Upper lobe of right lung (tissue), 1 donor: ENCODE data around the gene ARHGEF19. TPM values are rescaled to one million over a fixed set of nuclear protein-coding genes. Genes with fewer than 3 reads are reported as not detected.

Experiments used
- ATAC-seq: fragments of 200-7000 bp; cut with Tn5 transposase; one replicate; pipeline ENCODE4 v1.9.1; 2020; ENCODE audit warnings: mild to moderate bottlenecking, moderate library complexity
- DNase-seq: peaks from one replicate; pipeline ENCODE4 v3.0.0-alpha.2; 2020
- H3K27ac ChIP-seq: fragments of 200-600 bp; one replicate; pipeline ENCODE4 v1.8.0; 2022
- H3K27me3 ChIP-seq: fragments of 200-600 bp; one replicate; pipeline ENCODE4 v1.8.0; 2022; ENCODE audit warnings: mild to moderate bottlenecking
- H3K36me3 ChIP-seq: fragments of 200-600 bp; one replicate; pipeline ENCODE4 v1.8.0; 2022
- H3K4me1 ChIP-seq: fragments of 200-600 bp; one replicate; pipeline ENCODE4 v1.8.0; 2022
- H3K4me3 ChIP-seq: fragments of 200-600 bp; one replicate; pipeline ENCODE4 v1.8.0; 2022; ENCODE audit warnings: mild to moderate bottlenecking
- H3K9me3 ChIP-seq: fragments of 200-600 bp; one replicate; pipeline ENCODE4 v1.8.0; 2022
- CTCF ChIP-seq: fragments of 200-600 bp; IDR thresholded peaks from one replicate; pipeline ENCODE4 v1.8.0; 2022; ENCODE audit warnings: antibody characterized with exemption
- intact Hi-C: fragments of 100-400 bp; cut with DNase I; formaldehyde crosslinking; loops from one replicate; pipeline ENCODE4 v1.11.0; 2022
- total RNA-seq: library from RNA; stranded (reverse); fragmentation: NEBNext Ultra II Directional; extraction: Animal tissue kit (Norgen Biotek cat#: 25700); gene quantifications from one replicate; pipeline ENCODE4 v1.2.1, GENCODE V29; 2021
- donor health status: DM: no; HTN: yes; CAD: no; lungs with severe emphysema.

The ARHGEF19 gene
- total RNA-seq, 1 donor from 2014 or later: 11.9 TPM

GRCh38 chr1:16151196-16151994 lies 61.1 kb downstream of the ARHGEF19 start:
- Histone ChIP-seq H3K9me3 (no peaks in the 10 kb centered on the region), H3K27me3 (no peaks in the 10 kb centered on the region), H3K4me1 (peaks cover 57% of the 10 kb centered on the region), H3K4me3 (no peak overlapping the region), H3K27ac (peak overlapping the region; percentile 89), H3K36me3 (peaks cover 34% of the 10 kb centered on the region)
- DNase-seq (no peak), ATAC-seq (no peak)
- intact Hi-C loops: no loop called here
- no peak for TF ChIP-seq CTCF

- H3K9me3 ChIP-seq: no peaks in the 10 kb centered on the region
- ATAC-seq (no peak), DNase-seq (no peak)
- peak overlapping the region; percentile 17 for H3K27ac ChIP-seq
- H3K27me3 ChIP-seq: no peaks in the 10 kb centered on the region
- peaks cover 62% of the 10 kb centered on the region for H3K4me1 ChIP-seq
- H3K36me3 ChIP-seq: peaks cover 34% of the 10 kb centered on the region
- TF ChIP-seq CTCF: no peak
- H3K4me3 ChIP-seq: no peak overlapping the region
- intact Hi-C loops: no loop called here
Measured at GRCh38 chr1:16150508-16150907, 61.9 kb downstream of the ARHGEF19 start.

- DNase-seq: no peak
- intact Hi-C loops: no loop called here
- no peak overlapping the region for H3K27ac ChIP-seq
- no peaks in the 10 kb centered on the region for H3K9me3 ChIP-seq
- H3K4me1 ChIP-seq: peaks cover 68% of the 10 kb centered on the region
- H3K36me3 ChIP-seq: peaks cover 34% of the 10 kb centered on the region
- no peak for TF ChIP-seq CTCF
- no peaks in the 10 kb centered on the region for H3K27me3 ChIP-seq
- H3K4me3 ChIP-seq: no peak overlapping the region
- ATAC-seq: no peak
Measured at GRCh38 chr1:16149702-16150488, 62.6 kb downstream of the ARHGEF19 start.

- Histone ChIP-seq H3K4me1 (peaks cover 73% of the 10 kb centered on the region), H3K27me3 (no peaks in the 10 kb centered on the region), H3K36me3 (peaks cover 34% of the 10 kb centered on the region), H3K9me3 (no peaks in the 10 kb centered on the region), H3K4me3 (no peak overlapping the region), H3K27ac (no peak overlapping the region)
- DNase-seq (no peak), ATAC-seq (no peak)
- intact Hi-C loops: no loop called here
- no peak for TF ChIP-seq CTCF
Measured at GRCh38 chr1:16149146-16149545, 63.3 kb downstream of the ARHGEF19 start.

- Histone ChIP-seq H3K36me3 (peaks cover 34% of the 10 kb centered on the region), H3K27ac (no peak overlapping the region), H3K4me3 (no peak overlapping the region), H3K9me3 (no peaks in the 10 kb centered on the region), H3K27me3 (no peaks in the 10 kb centered on the region), H3K4me1 (peaks cover 72% of the 10 kb centered on the region)
- intact Hi-C loops: no loop called here
- DNase-seq (no peak), ATAC-seq (no peak)
- no peak for TF ChIP-seq CTCF
Measured at GRCh38 chr1:16148329-16149092, 63.9 kb downstream of the ARHGEF19 start.

Other genes with a start within 250 kb of the ARHGEF19 start
- 42.3 TPM for gene ZBTB17, start 236.6 kb downstream of the ARHGEF19 start, total RNA-seq
- gene SRARP, start 208.4 kb downstream of the ARHGEF19 start, total RNA-seq: not detected
- 10.7 TPM for gene HSPB7, start 194.6 kb downstream of the ARHGEF19 start, total RNA-seq
- gene CLCNKA, start 190.6 kb downstream of the ARHGEF19 start, total RNA-seq: not detected
- 0.35 TPM for gene CLCNKB, start 168.9 kb downstream of the ARHGEF19 start, total RNA-seq
- gene FAM131C, start 139.0 kb downstream of the ARHGEF19 start, total RNA-seq: not detected
- 44.8 TPM for gene EPHA2, start 56.6 kb downstream of the ARHGEF19 start, total RNA-seq
- 11.7 TPM for gene CPLANE2, start 24.5 kb upstream of the ARHGEF19 start, total RNA-seq
- gene FBXO42, start 139.8 kb upstream of the ARHGEF19 start, total RNA-seq: 21.0 TPM
- 110 TPM for gene SZRD1, start 154.6 kb upstream of the ARHGEF19 start, total RNA-seq
- gene SPATA21, start 224.8 kb upstream of the ARHGEF19 start, total RNA-seq: not detected
- 78.1 TPM for gene NECAP2, start 228.1 kb upstream of the ARHGEF19 start, total RNA-seq